Gastrocnemius medialis (tissue), 4 donors: Measurements from ENCODE around the gene TMEM51.

Experiments used
- CTCF ChIP-seq, 5 experiments: fragments of 450-650 bp in 3 of 5; fragments of 200-600 bp in 2 of 5; sonication (generic) in 2 of 5; IDR thresholded peaks in 4 of 5; conservative IDR thresholded peaks in 1 of 5; 1 replicate in 4 of 5; 2 replicates in 1 of 5; pipeline ENCODE4 v1.5.1; 2016 to 2019; ENCODE audit warnings: antibody characterized with exemption in 5 of 5, mild to moderate bottlenecking in 3 of 5, moderate library complexity in 3 of 5
- POLR2A ChIP-seq, 2 donors: fragments of 450-650 bp; IDR thresholded peaks; one replicate each; pipeline ENCODE4 v1.6.1; 2017; ENCODE audit warnings: antibody characterized with exemption in 2 of 2, mild to moderate bottlenecking in 2 of 2, moderate library complexity in 2 of 2

- TF ChIP-seq POLR2A (IDR thresholded peaks at IDR 0.05): no peak
- TF ChIP-seq CTCF (IDR thresholded peaks at IDR 0.05 in 4 of 5, conservative IDR thresholded peaks at IDR 0.05 in 1 of 5): no peak
Observed at GRCh38 chr1:15219280-15220023, 65.9 kb downstream of the TMEM51 start.
